KMS-11 (cell line): ENCODE results near the gene TCIRG1.

Source experiments
- H2AFZ ChIP-seq: fragments of 200-600 bp; sonication (generic); 2 replicates; pipeline ENCODE4 v1.6.1; 2016; ENCODE audit warnings: antibody characterized with exemption, mixed run types, low read depth
- H3K27ac ChIP-seq: fragments of 200-600 bp; sonication (generic); 2 replicates; pipeline ENCODE4 v1.6.1; 2016; ENCODE audit warnings: mild to moderate bottlenecking, mixed run types
- H3K27me3 ChIP-seq: fragments of 200-600 bp; sonication (generic); 2 replicates; pipeline ENCODE4 v1.6.1; 2017; ENCODE audit warnings: mild to moderate bottlenecking, low read depth, mixed run types, moderate library complexity; ENCODE audit not compliant: insufficient read depth
- H3K36me3 ChIP-seq: fragments of 200-600 bp; sonication (generic); 2 replicates; pipeline ENCODE4 v1.6.1; 2017; ENCODE audit warnings: mild to moderate bottlenecking, mixed run types; ENCODE audit not compliant: insufficient read depth
- H3K4me1 ChIP-seq: fragments of 200-600 bp; sonication (generic); 2 replicates; pipeline ENCODE4 v1.6.1; 2016; ENCODE audit warnings: mild to moderate bottlenecking, low read depth, mixed run types; ENCODE audit not compliant: poor library complexity, severe bottlenecking
- H3K4me2 ChIP-seq: fragments of 200-600 bp; sonication (generic); 2 replicates; pipeline ENCODE4 v1.7.0; 2016; ENCODE audit warnings: mild to moderate bottlenecking, mixed run types
- H3K4me3 ChIP-seq: fragments of 200-600 bp; sonication (generic); IDR thresholded peaks from 2 replicates; pipeline ENCODE4 v1.6.1; 2017; ENCODE audit warnings: low read depth, low read length, mixed read lengths; ENCODE audit not compliant: insufficient read depth
- H3K79me2 ChIP-seq: fragments of 200-600 bp; sonication (generic); 2 replicates; pipeline ENCODE4 v1.6.1; 2016; ENCODE audit warnings: low read depth, mixed run types; ENCODE audit not compliant: insufficient read depth
- H3K9ac ChIP-seq: fragments of 200-600 bp; sonication (generic); 2 replicates; pipeline ENCODE4 v1.6.1; 2016; ENCODE audit warnings: mild to moderate bottlenecking, mixed run types
- H4K20me1 ChIP-seq: fragments of 200-600 bp; sonication (generic); 2 replicates; pipeline ENCODE4 v1.6.1; 2016; ENCODE audit warnings: mild to moderate bottlenecking, mixed run types; ENCODE audit not compliant: insufficient read depth
- TF ChIP-seq, protein P1 (sequence below): fragments of 200-600 bp; sonication (generic); conservative IDR thresholded peaks from 2 replicates; pipeline ENCODE4 v1.6.1; 2017; ENCODE audit warnings: low read depth, mild to moderate bottlenecking, antibody characterized with exemption, low read length, moderate library complexity, mixed read lengths

TCIRG1 gene

DNA sequence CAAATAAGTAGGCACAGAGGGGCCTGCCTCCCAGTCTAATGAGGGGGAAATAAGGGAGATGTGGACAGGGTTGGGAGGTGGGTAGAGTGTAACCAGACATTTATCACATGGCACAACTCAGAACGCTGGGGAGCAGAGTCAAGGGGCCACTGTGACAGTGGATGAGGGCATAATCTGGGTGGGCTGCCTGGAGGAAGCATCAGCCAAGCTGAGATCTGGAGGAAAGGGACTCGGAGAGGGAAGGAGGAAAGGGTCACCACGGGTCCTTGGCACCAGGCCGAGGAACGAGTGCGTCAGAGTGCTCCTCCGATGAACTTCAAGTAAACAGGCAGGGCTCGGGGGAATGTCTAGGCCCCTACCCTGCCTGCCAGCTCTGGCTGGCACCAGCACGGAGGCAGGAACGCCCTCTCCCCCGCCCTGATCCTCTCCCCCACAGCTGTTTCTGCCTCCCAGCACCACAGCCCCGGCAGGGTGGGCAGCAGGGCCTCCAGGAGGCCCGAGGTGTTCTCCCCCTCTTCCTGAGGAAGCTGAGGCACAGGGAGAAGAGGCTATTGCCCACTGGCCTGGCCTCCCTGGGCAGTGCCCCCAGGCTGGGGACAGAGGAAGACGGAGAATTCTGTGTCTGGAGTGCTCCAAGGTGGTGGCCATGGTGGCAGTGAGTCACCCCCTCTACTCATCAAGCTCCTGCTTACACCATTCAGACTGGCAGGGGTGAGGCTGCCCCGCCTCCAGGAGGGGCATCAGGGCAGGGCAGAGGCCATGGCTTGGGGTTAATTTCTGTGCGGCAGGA, 24.5 kb upstream of the TCIRG1 start:
- no peaks in the 10 kb centered on the region for H3K27me3 ChIP-seq
- H3K9ac ChIP-seq: no peak overlapping the region
- H3K4me1 ChIP-seq: peaks cover 47% of the 10 kb centered on the region
- H4K20me1 ChIP-seq: no peaks in the 10 kb centered on the region
- no peak overlapping the region for H2AFZ ChIP-seq
- no peak overlapping the region for H3K4me3 ChIP-seq
- no peaks in the 10 kb centered on the region for H3K36me3 ChIP-seq
- TF ChIP-seq, protein P1, sequence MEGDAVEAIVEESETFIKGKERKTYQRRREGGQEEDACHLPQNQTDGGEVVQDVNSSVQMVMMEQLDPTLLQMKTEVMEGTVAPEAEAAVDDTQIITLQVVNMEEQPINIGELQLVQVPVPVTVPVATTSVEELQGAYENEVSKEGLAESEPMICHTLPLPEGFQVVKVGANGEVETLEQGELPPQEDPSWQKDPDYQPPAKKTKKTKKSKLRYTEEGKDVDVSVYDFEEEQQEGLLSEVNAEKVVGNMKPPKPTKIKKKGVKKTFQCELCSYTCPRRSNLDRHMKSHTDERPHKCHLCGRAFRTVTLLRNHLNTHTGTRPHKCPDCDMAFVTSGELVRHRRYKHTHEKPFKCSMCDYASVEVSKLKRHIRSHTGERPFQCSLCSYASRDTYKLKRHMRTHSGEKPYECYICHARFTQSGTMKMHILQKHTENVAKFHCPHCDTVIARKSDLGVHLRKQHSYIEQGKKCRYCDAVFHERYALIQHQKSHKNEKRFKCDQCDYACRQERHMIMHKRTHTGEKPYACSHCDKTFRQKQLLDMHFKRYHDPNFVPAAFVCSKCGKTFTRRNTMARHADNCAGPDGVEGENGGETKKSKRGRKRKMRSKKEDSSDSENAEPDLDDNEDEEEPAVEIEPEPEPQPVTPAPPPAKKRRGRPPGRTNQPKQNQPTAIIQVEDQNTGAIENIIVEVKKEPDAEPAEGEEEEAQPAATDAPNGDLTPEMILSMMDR: no peak
- H3K27ac ChIP-seq: no peak overlapping the region
- no peaks in the 10 kb centered on the region for H3K79me2 ChIP-seq
- no peak overlapping the region; the same call in 1 of the 2 replicates for H3K4me2 ChIP-seq

DNA sequence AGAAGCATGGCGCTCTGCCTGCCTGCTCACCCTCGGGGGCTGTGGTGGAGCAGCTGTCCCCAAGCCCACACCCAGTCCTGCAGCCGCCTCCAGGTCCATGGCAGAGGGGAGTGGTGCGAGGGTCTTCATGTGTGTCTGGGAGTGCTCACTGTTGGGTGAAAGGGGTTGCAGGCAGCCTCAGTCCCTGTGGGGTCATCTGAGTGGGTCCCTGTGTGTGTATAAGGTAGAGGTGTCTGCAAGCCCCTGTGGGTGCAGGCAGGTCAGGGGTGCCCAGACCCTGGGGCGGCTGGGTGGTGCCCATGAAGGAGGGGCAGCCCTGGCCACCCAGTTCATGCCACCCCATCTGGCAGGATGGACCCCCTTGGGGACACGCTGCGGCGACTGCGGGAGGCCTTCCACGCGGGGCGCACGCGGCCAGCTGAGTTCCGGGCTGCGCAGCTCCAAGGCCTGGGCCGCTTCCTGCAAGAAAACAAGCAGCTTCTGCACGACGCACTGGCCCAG, 23.8 kb upstream of the TCIRG1 start:
- Histone ChIP-seq H4K20me1 (no peaks in the 10 kb centered on the region), H2AFZ (no peak overlapping the region), H3K4me3 (no peak overlapping the region), H3K27me3 (no peaks in the 10 kb centered on the region), H3K4me1 (peaks cover 40% of the 10 kb centered on the region), H3K36me3 (no peaks in the 10 kb centered on the region), H3K27ac (no peak overlapping the region), H3K4me2 (no peak overlapping the region), H3K79me2 (no peaks in the 10 kb centered on the region), H3K9ac (no peak overlapping the region)
- TF ChIP-seq, protein P1: no peak

DNA sequence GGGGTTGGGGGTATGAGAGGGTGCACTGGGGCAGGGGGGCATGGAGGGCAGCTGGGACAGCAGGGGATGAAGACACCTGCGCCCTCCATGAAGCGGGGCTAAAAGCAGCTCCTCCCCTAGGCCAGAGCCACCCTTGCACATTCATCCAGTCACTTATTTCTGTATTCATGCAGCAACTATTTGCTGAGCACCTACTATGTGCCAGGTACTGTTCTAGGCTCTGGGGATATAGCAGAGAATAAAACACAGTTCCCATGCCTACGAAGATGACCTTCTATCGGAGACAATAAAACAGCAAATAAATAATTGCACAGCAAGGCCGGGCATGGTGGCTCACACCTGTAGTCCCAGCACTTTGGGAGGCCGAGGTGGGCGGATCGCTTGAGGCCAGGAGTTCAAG, 23.4 kb upstream of the TCIRG1 start:
- Histone ChIP-seq H4K20me1 (no peaks in the 10 kb centered on the region), H3K79me2 (no peaks in the 10 kb centered on the region), H3K36me3 (no peaks in the 10 kb centered on the region), H2AFZ (no peak overlapping the region), H3K4me1 (peaks cover 36% of the 10 kb centered on the region), H3K4me3 (no peak overlapping the region), H3K4me2 (no peak overlapping the region), H3K9ac (no peak overlapping the region), H3K27me3 (no peaks in the 10 kb centered on the region), H3K27ac (no peak overlapping the region)
- TF ChIP-seq, protein P1: no peak

DNA sequence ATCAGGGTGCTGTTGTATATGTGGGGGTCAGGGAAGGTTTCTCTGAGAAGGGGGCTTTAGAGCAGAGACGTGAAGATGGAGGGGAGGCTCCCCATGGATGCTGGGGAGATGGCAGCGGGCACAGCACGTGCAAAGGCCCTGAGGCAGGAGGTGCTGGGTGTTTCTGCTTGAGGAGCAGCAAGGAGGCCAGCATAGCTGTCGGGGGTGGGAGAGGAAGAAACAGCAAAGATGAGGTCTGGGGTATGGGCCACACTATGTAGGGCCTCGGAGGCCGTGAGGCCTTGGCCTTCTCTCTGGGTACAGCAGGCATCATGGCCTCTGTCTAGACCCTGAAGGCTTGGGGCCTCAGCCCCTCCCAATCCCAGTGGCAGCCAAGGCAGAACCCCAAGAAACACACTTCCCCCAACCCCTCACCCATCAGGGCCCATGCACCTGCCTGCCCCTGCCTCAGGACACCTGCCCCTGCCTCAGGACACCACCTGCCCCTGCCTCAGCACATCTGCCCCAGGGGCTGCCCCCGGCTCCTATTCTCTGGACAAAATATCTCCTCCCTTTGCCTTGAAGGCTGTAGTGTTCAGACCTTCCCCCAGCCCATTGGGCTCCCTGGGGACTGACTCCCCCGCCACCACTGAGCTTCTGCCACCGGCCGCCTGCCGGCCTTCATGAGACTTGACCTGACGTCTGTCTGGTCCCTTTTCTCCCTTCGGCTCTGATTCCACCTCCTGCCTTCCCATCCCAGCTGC, 22.5 kb upstream of the TCIRG1 start:
- Histone ChIP-seq H3K4me2 (no peak overlapping the region), H3K79me2 (no peaks in the 10 kb centered on the region), H3K27me3 (no peaks in the 10 kb centered on the region), H3K36me3 (no peaks in the 10 kb centered on the region), H3K27ac (no peak overlapping the region), H3K9ac (no peak overlapping the region), H3K4me1 (peaks cover 27% of the 10 kb centered on the region), H4K20me1 (no peaks in the 10 kb centered on the region), H3K4me3 (no peak overlapping the region), H2AFZ (no peak overlapping the region)
- TF ChIP-seq, protein P1: no peak
